GM12878 (cell line): ENCODE data around the gene CILP2. TPM values are rescaled to one million over a fixed set of nuclear protein-coding genes. Genes with fewer than 3 reads are reported as not detected.
A peak's percentile ranks its signal among the peaks of the same experiment; 100 is the strongest.

Experiments used
- ATF2 ChIP-seq: IDR thresholded peaks from 2 replicates; pipeline ENCODE4 v1.6.1; 2012; ENCODE audit warnings: low read length, inconsistent platforms
- BCLAF1 ChIP-seq: fragments of 450-650 bp; IDR thresholded peaks from 2 replicates; pipeline ENCODE4 v1.6.1; 2017; ENCODE audit warnings: antibody characterized with exemption, mild to moderate bottlenecking, moderate library complexity
- MTA3 ChIP-seq: IDR thresholded peaks from 2 replicates; pipeline ENCODE4 v1.6.1; 2012; ENCODE audit warnings: low read length, inconsistent platforms, borderline replicate concordance
- NBN ChIP-seq: fragments of 450-650 bp; IDR thresholded peaks from 2 replicates; pipeline ENCODE4 v1.6.1; 2016
- POLR2AphosphoS5 ChIP-seq: IDR thresholded peaks from 2 replicates; pipeline ENCODE4 v1.6.1; 2011; ENCODE audit warnings: mild to moderate bottlenecking, low read length, inconsistent platforms
- RAD51 ChIP-seq: fragments of 450-650 bp; IDR thresholded peaks from 2 replicates; pipeline ENCODE4 v1.6.1; 2016; ENCODE audit warnings: moderate library complexity, mild to moderate bottlenecking, inconsistent platforms
- SPI1 ChIP-seq: IDR thresholded peaks from 2 replicates; pipeline ENCODE4 v1.6.1; 2011; ENCODE audit warnings: low read depth, mild to moderate bottlenecking, low read length, moderate library complexity, borderline replicate concordance; ENCODE audit not compliant: insufficient read depth
- ZNF622 ChIP-seq: fragments of 450-650 bp; IDR thresholded peaks from 2 replicates; pipeline ENCODE4 v1.6.1; 2017; ENCODE audit warnings: mild to moderate bottlenecking, inconsistent platforms
- polyA plus RNA-seq, 11 experiments: library from polyadenylated mRNA; depleted of rRNA in 4 of 11; unstranded in 6 of 11; stranded (reverse) in 5 of 11; fragments of >200 nt; fragmentation: Nextera tagmentation in 4 of 11; fragmentation: Illumina TruSeq in 1 of 11; extraction: Ambion mirVana in 4 of 11; extraction: Trizol in 1 of 11; gene quantifications; 1 replicate in 1 of 11; 2 replicates in 10 of 11; pipeline versions ENCODE4 v1.2.1 to v1.2.3, GENCODE V29; 2011 to 2016; ENCODE audit warnings: inconsistent platforms in 2 of 11, missing spikeins in 2 of 11, low read depth in 1 of 11
- total RNA-seq, 4 experiments: library from RNA; depleted of rRNA in 3 of 4; stranded (reverse); fragments of >200 nt in 3 of 4; fragmentation: Illumina TruSeq in 1 of 4; extraction: Trizol in 1 of 4; gene quantifications; 2 replicates each; pipeline versions ENCODE4 v1.2.1 to v1.2.3, GENCODE V29; 2013 to 2021
- TF ChIP-seq, protein P1 (sequence below): fragments of 450-650 bp; IDR thresholded peaks from 2 replicates; pipeline ENCODE4 v1.6.1; 2017; ENCODE audit warnings: mild to moderate bottlenecking, moderate library complexity
- TF ChIP-seq, protein P2 (sequence below): fragments of 450-650 bp; IDR thresholded peaks from 2 replicates; pipeline ENCODE4 v1.6.1; 2016; ENCODE audit warnings: mild to moderate bottlenecking
- TF ChIP-seq, protein P3 (sequence below): fragments of 450-650 bp; IDR thresholded peaks from 2 replicates; pipeline ENCODE4 v1.6.1; 2017; ENCODE audit warnings: low read depth, mild to moderate bottlenecking, moderate library complexity
- TF ChIP-seq, protein P4 (sequence below): fragments of 450-650 bp; IDR thresholded peaks from 2 replicates; pipeline ENCODE4 v1.6.1; 2016; ENCODE audit warnings: mild to moderate bottlenecking, moderate library complexity, borderline replicate concordance

The CILP2 gene
- total and polyA plus RNA-seq, 10 of the 15 experiments (the other 5 are each of a cell fraction or from before 2014, with no cell fraction given) = 0.05 to 0.08 (median 0.06) TPM; not detected in 6

- TF ChIP-seq, protein P1, sequence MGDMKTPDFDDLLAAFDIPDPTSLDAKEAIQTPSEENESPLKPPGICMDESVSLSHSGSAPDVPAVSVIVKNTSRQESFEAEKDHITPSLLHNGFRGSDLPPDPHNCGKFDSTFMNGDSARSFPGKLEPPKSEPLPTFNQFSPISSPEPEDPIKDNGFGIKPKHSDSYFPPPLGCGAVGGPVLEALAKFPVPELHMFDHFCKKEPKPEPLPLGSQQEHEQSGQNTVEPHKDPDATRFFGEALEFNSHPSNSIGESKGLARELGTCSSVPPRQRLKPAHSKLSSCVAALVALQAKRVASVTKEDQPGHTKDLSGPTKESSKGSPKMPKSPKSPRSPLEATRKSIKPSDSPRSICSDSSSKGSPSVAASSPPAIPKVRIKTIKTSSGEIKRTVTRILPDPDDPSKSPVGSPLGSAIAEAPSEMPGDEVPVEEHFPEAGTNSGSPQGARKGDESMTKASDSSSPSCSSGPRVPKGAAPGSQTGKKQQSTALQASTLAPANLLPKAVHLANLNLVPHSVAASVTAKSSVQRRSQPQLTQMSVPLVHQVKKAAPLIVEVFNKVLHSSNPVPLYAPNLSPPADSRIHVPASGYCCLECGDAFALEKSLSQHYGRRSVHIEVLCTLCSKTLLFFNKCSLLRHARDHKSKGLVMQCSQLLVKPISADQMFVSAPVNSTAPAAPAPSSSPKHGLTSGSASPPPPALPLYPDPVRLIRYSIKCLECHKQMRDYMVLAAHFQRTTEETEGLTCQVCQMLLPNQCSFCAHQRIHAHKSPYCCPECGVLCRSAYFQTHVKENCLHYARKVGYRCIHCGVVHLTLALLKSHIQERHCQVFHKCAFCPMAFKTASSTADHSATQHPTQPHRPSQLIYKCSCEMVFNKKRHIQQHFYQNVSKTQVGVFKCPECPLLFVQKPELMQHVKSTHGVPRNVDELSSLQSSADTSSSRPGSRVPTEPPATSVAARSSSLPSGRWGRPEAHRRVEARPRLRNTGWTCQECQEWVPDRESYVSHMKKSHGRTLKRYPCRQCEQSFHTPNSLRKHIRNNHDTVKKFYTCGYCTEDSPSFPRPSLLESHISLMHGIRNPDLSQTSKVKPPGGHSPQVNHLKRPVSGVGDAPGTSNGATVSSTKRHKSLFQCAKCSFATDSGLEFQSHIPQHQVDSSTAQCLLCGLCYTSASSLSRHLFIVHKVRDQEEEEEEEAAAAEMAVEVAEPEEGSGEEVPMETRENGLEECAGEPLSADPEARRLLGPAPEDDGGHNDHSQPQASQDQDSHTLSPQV = peak; percentile 74; the same call in 1 of the 2 replicates
- TF ChIP-seq, protein P2, sequence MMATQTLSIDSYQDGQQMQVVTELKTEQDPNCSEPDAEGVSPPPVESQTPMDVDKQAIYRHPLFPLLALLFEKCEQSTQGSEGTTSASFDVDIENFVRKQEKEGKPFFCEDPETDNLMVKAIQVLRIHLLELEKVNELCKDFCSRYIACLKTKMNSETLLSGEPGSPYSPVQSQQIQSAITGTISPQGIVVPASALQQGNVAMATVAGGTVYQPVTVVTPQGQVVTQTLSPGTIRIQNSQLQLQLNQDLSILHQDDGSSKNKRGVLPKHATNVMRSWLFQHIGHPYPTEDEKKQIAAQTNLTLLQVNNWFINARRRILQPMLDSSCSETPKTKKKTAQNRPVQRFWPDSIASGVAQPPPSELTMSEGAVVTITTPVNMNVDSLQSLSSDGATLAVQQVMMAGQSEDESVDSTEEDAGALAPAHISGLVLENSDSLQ = peak; percentile 91
- TF ChIP-seq RAD51 (peak; percentile 29; the same call in 1 of the 2 replicates), ZNF622 (no peak), POLR2AphosphoS5 (peak; percentile 46; the same call in 1 of the 2 replicates), ATF2 (0 out of 2 replicates have a peak, but pooled peaks have one; percentile 36), NBN (0 out of 2 replicates have a peak, but pooled peaks have one; percentile 59), MTA3 (peak; percentile 48; the same call in 1 of the 2 replicates), SPI1 (peak; percentile 14; the same call in 1 of the 2 replicates), BCLAF1 (no peak)
- TF ChIP-seq, protein P3, sequence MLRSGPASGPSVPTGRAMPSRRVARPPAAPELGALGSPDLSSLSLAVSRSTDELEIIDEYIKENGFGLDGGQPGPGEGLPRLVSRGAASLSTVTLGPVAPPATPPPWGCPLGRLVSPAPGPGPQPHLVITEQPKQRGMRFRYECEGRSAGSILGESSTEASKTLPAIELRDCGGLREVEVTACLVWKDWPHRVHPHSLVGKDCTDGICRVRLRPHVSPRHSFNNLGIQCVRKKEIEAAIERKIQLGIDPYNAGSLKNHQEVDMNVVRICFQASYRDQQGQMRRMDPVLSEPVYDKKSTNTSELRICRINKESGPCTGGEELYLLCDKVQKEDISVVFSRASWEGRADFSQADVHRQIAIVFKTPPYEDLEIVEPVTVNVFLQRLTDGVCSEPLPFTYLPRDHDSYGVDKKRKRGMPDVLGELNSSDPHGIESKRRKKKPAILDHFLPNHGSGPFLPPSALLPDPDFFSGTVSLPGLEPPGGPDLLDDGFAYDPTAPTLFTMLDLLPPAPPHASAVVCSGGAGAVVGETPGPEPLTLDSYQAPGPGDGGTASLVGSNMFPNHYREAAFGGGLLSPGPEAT = peak; percentile 94
- TF ChIP-seq, protein P4, sequence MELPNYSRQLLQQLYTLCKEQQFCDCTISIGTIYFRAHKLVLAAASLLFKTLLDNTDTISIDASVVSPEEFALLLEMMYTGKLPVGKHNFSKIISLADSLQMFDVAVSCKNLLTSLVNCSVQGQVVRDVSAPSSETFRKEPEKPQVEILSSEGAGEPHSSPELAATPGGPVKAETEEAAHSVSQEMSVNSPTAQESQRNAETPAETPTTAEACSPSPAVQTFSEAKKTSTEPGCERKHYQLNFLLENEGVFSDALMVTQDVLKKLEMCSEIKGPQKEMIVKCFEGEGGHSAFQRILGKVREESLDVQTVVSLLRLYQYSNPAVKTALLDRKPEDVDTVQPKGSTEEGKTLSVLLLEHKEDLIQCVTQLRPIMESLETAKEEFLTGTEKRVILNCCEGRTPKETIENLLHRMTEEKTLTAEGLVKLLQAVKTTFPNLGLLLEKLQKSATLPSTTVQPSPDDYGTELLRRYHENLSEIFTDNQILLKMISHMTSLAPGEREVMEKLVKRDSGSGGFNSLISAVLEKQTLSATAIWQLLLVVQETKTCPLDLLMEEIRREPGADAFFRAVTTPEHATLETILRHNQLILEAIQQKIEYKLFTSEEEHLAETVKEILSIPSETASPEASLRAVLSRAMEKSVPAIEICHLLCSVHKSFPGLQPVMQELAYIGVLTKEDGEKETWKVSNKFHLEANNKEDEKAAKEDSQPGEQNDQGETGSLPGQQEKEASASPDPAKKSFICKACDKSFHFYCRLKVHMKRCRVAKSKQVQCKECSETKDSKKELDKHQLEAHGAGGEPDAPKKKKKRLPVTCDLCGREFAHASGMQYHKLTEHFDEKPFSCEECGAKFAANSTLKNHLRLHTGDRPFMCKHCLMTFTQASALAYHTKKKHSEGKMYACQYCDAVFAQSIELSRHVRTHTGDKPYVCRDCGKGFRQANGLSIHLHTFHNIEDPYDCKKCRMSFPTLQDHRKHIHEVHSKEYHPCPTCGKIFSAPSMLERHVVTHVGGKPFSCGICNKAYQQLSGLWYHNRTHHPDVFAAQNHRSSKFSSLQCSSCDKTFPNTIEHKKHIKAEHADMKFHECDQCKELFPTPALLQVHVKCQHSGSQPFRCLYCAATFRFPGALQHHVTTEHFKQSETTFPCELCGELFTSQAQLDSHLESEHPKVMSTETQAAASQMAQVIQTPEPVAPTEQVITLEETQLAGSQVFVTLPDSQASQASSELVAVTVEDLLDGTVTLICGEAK = no peak
Measured at GRCh38 chr19:19591133-19591825, 53.2 kb downstream of the CILP2 start (continued).
